ENCODE data around the gene USP35.

DNA sequence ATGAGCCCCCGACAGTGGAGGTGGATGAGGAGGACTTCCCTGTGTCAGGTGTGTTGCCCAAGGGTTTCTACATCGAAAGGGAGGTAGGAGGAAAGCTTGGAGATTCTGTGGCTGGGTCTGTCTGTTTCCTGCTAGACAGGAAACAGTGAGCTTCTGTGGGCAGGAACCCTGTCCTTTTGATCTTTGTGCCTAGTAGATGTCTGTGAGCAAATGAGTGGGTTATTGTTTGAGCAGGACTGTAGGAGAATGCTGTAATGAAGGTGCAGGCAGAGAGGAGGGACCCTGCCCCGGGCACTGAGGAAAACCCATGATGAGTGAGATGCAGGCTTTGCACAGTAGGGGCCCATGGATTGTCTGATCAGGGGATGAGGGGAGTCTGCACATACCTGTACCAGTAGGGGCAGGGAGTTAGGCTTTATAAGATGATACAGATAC lies 14.0 kb downstream of the USP35 start:
- TF ChIP-seq, protein P1, sequence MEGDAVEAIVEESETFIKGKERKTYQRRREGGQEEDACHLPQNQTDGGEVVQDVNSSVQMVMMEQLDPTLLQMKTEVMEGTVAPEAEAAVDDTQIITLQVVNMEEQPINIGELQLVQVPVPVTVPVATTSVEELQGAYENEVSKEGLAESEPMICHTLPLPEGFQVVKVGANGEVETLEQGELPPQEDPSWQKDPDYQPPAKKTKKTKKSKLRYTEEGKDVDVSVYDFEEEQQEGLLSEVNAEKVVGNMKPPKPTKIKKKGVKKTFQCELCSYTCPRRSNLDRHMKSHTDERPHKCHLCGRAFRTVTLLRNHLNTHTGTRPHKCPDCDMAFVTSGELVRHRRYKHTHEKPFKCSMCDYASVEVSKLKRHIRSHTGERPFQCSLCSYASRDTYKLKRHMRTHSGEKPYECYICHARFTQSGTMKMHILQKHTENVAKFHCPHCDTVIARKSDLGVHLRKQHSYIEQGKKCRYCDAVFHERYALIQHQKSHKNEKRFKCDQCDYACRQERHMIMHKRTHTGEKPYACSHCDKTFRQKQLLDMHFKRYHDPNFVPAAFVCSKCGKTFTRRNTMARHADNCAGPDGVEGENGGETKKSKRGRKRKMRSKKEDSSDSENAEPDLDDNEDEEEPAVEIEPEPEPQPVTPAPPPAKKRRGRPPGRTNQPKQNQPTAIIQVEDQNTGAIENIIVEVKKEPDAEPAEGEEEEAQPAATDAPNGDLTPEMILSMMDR (IDR thresholded peaks at IDR 0.05; ENCODE audit: low read depth, low read length) = no peak
- TF ChIP-seq, protein P2, sequence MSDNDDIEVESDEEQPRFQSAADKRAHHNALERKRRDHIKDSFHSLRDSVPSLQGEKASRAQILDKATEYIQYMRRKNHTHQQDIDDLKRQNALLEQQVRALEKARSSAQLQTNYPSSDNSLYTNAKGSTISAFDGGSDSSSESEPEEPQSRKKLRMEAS (IDR thresholded peaks at IDR 0.05; ENCODE audit: low read depth, low read length) = no peak

Measured in NB4 (cell line).